GM18873 (cell line): ENCODE results near the gene CTIF.

ENCODE experiments used
- ATAC-seq: cut with Tn5 transposase; IDR thresholded peaks from one replicate; pipeline ENCODE4 v1.9.1; 2021; ENCODE audit warnings: mild to moderate bottlenecking, moderate library complexity, moderate number of reproducible peaks; ENCODE audit not compliant: unreplicated experiment, low FRiP score

CTIF gene

GRCh38 chr18:48836806-48837615 lies 298.2 kb downstream of the CTIF start:
- no peak for ATAC-seq

- no peak for ATAC-seq
Observed at GRCh38 chr18:48837676-48838075, 298.8 kb downstream of the CTIF start.

- ATAC-seq, result no peak
Observed at GRCh38 chr18:48838166-48838775, 299.4 kb downstream of the CTIF start.

GRCh38 chr18:48838921-48839818 lies 300.3 kb downstream of the CTIF start:
- no peak for ATAC-seq

- ATAC-seq, result no peak
Observed at GRCh38 chr18:48839819-48840490, 301.1 kb downstream of the CTIF start.

GRCh38 chr18:48840491-48840877 lies 301.7 kb downstream of the CTIF start:
- ATAC-seq, result no peak

GRCh38 chr18:48841381-48842258 lies 302.8 kb downstream of the CTIF start:
- no peak for ATAC-seq

- ATAC-seq, result no peak
Observed at GRCh38 chr18:48842259-48843061, 303.6 kb downstream of the CTIF start.

- ATAC-seq, result no peak
Observed at GRCh38 chr18:48843162-48843561, 304.3 kb downstream of the CTIF start.

GRCh38 chr18:48843596-48843995 lies 304.8 kb downstream of the CTIF start:
- no peak for ATAC-seq

GRCh38 chr18:48844271-48844670 lies 305.4 kb downstream of the CTIF start:
- ATAC-seq, result no peak

- ATAC-seq, result no peak
Observed at GRCh38 chr18:48845174-48845573, 306.3 kb downstream of the CTIF start.

GRCh38 chr18:48846423-48846932 lies 307.6 kb downstream of the CTIF start:
- ATAC-seq, result no peak

GRCh38 chr18:48847807-48848486 lies 309.1 kb downstream of the CTIF start:
- no peak for ATAC-seq

- ATAC-seq, result no peak
Observed at GRCh38 chr18:48848641-48849143, 309.9 kb downstream of the CTIF start.

- no peak for ATAC-seq
Observed at GRCh38 chr18:48850822-48851598, 312.2 kb downstream of the CTIF start.

GRCh38 chr18:48851599-48851960 lies 312.7 kb downstream of the CTIF start:
- ATAC-seq, result no peak
